ENCODE measurements around the gene HNRNPF. TPM values are rescaled to one million over a fixed set of nuclear protein-coding genes. Genes with fewer than 3 reads are reported as not detected.

The HNRNPF gene
- total RNA-seq, 2 donors from 2014 or later = 283 to 299 TPM

- H3K36me3 Mint-ChIP-seq (ENCODE audit: low read depth) = no peaks in the 10 kb centered on the region
- 80 to 90% methylated on average over 1 to 12 of the region's 12 CpGs for WGBS, 2 experiments (ENCODE audit: insufficient coverage in 1 of 2, insufficient read length in 1 of 2)
- Histone ChIP-seq H3K27me3 (ENCODE audit: control insufficient read depth, insufficient read depth, low read length, poor library complexity, severe bottlenecking) (no peaks in the 10 kb centered on the region), H3K4me1 (ENCODE audit: control insufficient read depth, insufficient read depth, low read length) (peaks cover 16% of the 10 kb centered on the region), H3K9me3 (ENCODE audit: control insufficient read depth, low read length) (no peaks in the 10 kb centered on the region), H3K4me3 (ENCODE audit: low read length) (no peak overlapping the region), H3K36me3 (ENCODE audit: control insufficient read depth, insufficient read depth, low read length) (no peaks in the 10 kb centered on the region), H3K27ac (ENCODE audit: low read depth, low read length) (no peak overlapping the region), H3K9ac (ENCODE audit: extremely low read depth, low read length, poor library complexity, severe bottlenecking) (no peak overlapping the region)
- H3K27me3 Mint-ChIP-seq (ENCODE audit: insufficient read depth) = peaks cover 1% of the 10 kb centered on the region
- peaks cover 34% of the 10 kb centered on the region for H3K4me1 Mint-ChIP-seq
- no peak for DNase-seq
- no peak overlapping the region for H3K4me3 Mint-ChIP-seq
- H3K9me3 Mint-ChIP-seq = no peaks in the 10 kb centered on the region
- H3K27ac Mint-ChIP-seq = no peak overlapping the region
- TF ChIP-seq, protein P1, sequence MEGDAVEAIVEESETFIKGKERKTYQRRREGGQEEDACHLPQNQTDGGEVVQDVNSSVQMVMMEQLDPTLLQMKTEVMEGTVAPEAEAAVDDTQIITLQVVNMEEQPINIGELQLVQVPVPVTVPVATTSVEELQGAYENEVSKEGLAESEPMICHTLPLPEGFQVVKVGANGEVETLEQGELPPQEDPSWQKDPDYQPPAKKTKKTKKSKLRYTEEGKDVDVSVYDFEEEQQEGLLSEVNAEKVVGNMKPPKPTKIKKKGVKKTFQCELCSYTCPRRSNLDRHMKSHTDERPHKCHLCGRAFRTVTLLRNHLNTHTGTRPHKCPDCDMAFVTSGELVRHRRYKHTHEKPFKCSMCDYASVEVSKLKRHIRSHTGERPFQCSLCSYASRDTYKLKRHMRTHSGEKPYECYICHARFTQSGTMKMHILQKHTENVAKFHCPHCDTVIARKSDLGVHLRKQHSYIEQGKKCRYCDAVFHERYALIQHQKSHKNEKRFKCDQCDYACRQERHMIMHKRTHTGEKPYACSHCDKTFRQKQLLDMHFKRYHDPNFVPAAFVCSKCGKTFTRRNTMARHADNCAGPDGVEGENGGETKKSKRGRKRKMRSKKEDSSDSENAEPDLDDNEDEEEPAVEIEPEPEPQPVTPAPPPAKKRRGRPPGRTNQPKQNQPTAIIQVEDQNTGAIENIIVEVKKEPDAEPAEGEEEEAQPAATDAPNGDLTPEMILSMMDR (conservative IDR thresholded peaks at IDR 0.05) = no peak
Observed at GRCh38 chr10:43375401-43376020, 33.5 kb downstream of the HNRNPF start.

DNA sequence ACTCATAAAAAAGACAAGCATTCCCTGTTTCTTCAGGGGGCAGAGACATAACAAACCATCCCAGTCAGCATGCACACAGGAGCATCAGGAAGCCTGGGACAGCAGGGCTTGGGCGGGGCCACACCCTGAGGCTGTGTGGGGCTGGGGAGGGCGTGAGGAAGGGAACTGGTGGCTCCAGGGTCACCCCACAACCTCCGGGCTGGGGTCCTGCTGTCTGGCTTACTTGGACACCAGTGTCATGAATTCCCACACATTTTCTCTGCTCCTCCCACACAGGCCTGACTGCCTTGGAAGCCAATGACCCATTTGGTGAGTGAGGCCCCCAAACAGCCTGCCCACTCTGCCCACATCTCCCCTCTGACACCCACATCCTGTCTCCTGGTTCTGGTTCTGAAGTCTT is 34.8 kb downstream of the HNRNPF start:
- TF ChIP-seq, protein P1 (conservative IDR thresholded peaks at IDR 0.05) = no peak
- Histone ChIP-seq H3K9me3 (ENCODE audit: control insufficient read depth, low read length) (no peaks in the 10 kb centered on the region), H3K9ac (ENCODE audit: extremely low read depth, low read length, poor library complexity, severe bottlenecking) (no peak overlapping the region), H3K4me1 (ENCODE audit: control insufficient read depth, insufficient read depth, low read length) (peaks cover 16% of the 10 kb centered on the region), H3K27me3 (ENCODE audit: control insufficient read depth, insufficient read depth, low read length, poor library complexity, severe bottlenecking) (no peaks in the 10 kb centered on the region), H3K27ac (ENCODE audit: low read depth, low read length) (no peak overlapping the region), H3K36me3 (ENCODE audit: control insufficient read depth, insufficient read depth, low read length) (no peaks in the 10 kb centered on the region), H3K4me3 (ENCODE audit: low read length) (no peak overlapping the region)
- peaks cover 1% of the 10 kb centered on the region for H3K27me3 Mint-ChIP-seq (ENCODE audit: insufficient read depth)
- no peak for DNase-seq
- 87 to 100% methylated on average over 2 to 3 of the region's 3 CpGs for WGBS, 2 experiments (ENCODE audit: insufficient coverage in 1 of 2, insufficient read length in 1 of 2)
- peaks cover 34% of the 10 kb centered on the region for H3K4me1 Mint-ChIP-seq
- H3K36me3 Mint-ChIP-seq (ENCODE audit: low read depth) = no peaks in the 10 kb centered on the region
- H3K9me3 Mint-ChIP-seq = no peaks in the 10 kb centered on the region
- no peak overlapping the region for H3K27ac Mint-ChIP-seq
- H3K4me3 Mint-ChIP-seq = no peak overlapping the region

DNA sequence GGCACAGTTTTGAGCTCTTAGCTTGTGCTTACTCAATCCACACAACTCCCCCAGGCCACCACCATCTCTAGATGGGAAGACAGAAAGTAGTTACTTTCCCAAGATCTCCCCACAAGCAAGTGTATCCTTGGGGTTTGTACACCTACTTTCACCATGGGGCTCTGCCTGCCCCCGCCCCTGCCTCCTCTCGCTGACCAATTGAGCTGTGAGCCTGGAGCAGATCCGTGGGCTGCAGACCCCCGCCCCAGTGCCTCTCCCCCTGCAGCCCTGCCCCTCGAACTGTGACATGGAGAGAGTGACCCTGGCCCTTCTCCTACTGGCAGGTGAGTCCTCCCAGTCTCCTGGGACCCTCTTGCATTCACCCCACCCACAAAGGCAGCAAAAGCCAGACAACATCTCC is 35.5 kb downstream of the HNRNPF start:
- TF ChIP-seq, protein P1 (conservative IDR thresholded peaks at IDR 0.05) = no peak
- Histone ChIP-seq H3K27me3 (ENCODE audit: control insufficient read depth, insufficient read depth, low read length, poor library complexity, severe bottlenecking) (no peaks in the 10 kb centered on the region), H3K27ac (ENCODE audit: low read depth, low read length) (no peak overlapping the region), H3K36me3 (ENCODE audit: control insufficient read depth, insufficient read depth, low read length) (no peaks in the 10 kb centered on the region), H3K9ac (ENCODE audit: extremely low read depth, low read length, poor library complexity, severe bottlenecking) (no peak overlapping the region), H3K4me1 (ENCODE audit: control insufficient read depth, insufficient read depth, low read length) (peaks cover 16% of the 10 kb centered on the region), H3K4me3 (ENCODE audit: low read length) (no peak overlapping the region), H3K9me3 (ENCODE audit: control insufficient read depth, low read length) (no peaks in the 10 kb centered on the region)
- H3K27me3 Mint-ChIP-seq (ENCODE audit: insufficient read depth) = peaks cover 1% of the 10 kb centered on the region
- DNase-seq = no peak
- no peak overlapping the region for H3K4me3 Mint-ChIP-seq
- peaks cover 34% of the 10 kb centered on the region for H3K4me1 Mint-ChIP-seq
- WGBS, 2 experiments (ENCODE audit: insufficient coverage in 1 of 2, insufficient read length in 1 of 2) = 82% methylated on average over 5 of the region's 5 CpGs; no CpG with 5 or more reads in 1 of the 2 experiments
- peak overlapping the region; percentile 75 for H3K27ac Mint-ChIP-seq
- H3K36me3 Mint-ChIP-seq (ENCODE audit: low read depth) = no peaks in the 10 kb centered on the region
- no peaks in the 10 kb centered on the region for H3K9me3 Mint-ChIP-seq
